Right lobe of liver (tissue), 4 donors: Measurements from ENCODE around the gene TAOK3.

Source experiments
- CTCF ChIP-seq, 4 donors: fragments of 200-600 bp in 3 of 4; fragments of 450-650 bp in 1 of 4; IDR thresholded peaks; one replicate each; pipeline versions ENCODE4 v1.5.1 to v1.8.0; 2016 to 2022; ENCODE audit warnings: antibody characterized with exemption in 4 of 4, mild to moderate bottlenecking in 2 of 4
- POLR2A ChIP-seq: fragments of 450-650 bp; IDR thresholded peaks from one replicate; pipeline ENCODE4 v1.6.1; 2017; ENCODE audit warnings: antibody characterized with exemption, mild to moderate bottlenecking
- donor health status: DM: no; HTN: no; CAD: no.
- donor health status: DM: no; HTN: no; CAD: no.
- donor health status: DM: no; HTN: yes; CAD: no.

GRCh38 chr12:118150625-118151024, 222.1 kb downstream of the TAOK3 start:
- TF ChIP-seq CTCF (IDR thresholded peaks at IDR 0.05), result no peak
- TF ChIP-seq POLR2A, result no peak
